NCI-H345 (cell line): ENCODE results near the gene ALAD.
"Not testable (repeated sequence)": the region's sequence is repeated elsewhere in the genome, so short reads cannot be mapped to it uniquely, and the experiment has no call there.

Experiments used
- DNase-seq: peaks from one replicate; lab custom pipeline; 2025; lab: John Stamatoyannopoulos, UW

Gene ALAD

GRCh38 chr9:113401027-113401792 is at the start of gene ALAD:
Gene ALAD (minus strand): TSS chr9:113401284. CDS start chr9:113393559, 7,725 bp downstream.
- DNase-seq: peak; percentile 99

DNA sequence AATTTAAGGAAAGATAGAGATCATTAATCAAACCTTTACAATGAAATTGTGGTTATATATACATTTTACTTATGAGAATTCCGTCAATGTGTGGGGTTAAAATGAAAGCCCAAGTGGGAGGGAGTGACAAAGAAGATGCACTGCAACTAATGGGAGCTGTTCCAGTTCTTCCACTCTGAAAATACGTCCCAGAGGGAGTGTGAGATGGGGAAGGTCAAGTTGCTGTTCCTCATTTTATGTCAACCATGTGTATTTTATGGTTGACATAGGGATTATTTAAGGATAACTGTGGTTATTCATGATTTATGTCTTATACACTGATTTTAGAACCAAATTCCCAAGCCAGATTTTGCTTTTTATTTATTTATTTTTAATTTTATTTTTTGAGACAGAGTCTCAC is 48.3 kb upstream of the ALAD start:
- no peak for DNase-seq

DNA sequence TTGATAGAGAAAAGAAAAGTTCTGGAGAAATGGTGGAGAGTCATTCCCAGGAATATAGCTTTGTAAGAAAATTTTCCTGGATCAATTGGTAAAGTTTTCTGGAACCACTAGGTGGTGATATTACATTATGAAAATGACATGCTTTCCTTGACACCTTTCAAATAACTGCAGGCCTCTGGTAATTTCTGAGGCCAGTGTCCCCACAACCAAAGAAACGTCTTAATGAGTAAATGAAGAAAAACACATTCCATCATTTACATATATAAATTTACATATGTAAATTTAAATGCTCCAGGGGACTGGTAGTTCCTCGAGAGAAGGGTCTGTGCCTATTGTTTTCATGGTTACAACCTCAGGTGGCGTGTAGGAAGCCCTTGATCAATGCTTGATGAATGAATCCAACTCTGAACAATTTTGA is 45.2 kb upstream of the ALAD start:
- DNase-seq: peak; percentile 31

- no peak for DNase-seq
Measured at GRCh38 chr9:113444736-113445135, 43.7 kb upstream of the ALAD start.

DNA sequence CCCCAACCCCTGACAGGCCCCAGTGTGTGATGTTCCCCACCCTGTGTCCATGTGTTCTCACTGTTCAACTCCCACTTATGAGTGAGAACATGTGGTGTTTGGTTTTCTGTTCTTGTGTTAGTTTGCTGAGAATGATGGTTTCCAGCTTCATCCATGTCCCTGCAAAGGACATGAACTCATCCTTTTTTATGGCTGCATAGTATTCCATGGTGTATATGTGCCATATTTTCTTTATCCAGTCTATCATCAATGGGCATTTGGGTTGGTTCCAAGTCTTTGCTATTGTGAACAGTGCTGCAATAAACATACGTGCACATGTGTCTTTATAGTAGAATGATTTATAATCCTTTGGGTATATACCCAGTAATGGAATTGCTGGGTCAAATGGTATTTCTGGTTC is 36.6 kb upstream of the ALAD start:
- not testable (repeated sequence) for DNase-seq

DNA sequence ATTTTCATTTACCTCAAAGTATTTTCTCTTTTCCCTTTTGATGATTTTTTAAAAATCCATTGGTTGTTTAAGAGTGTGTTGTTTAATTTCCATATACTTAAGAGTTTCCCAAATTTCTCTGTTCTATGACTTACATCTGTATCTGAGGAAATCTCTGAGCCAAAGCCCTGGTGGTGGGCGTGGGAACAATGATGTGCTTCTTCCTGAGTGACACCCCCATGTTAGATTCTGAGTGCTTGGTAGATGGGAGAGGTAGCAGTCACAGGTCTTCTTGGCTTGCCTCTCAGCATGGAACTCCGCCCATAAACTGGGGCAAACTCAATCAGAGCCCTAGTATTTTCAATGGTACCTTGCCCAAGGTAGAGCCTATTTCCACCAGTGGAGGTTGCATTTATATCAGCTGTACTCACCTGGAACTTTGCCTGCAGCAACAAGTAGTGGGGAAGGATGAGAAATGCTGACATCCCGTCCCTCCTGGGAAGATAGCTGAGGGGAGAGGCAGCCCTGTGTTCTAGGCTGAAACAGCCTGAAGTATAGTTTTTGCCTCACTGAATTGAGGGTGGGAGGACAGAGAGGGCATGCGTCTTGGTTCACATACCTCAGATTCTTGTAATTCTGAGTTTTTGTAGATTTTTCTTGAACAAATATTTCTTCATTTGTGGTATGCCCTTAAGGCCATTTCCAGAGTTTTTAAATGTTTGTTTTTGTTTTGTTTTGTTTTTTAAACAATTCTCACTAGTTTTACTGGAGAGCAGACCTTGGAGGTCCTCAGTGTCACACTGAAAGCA is 35.8 kb upstream of the ALAD start:
- DNase-seq: no peak

DNA sequence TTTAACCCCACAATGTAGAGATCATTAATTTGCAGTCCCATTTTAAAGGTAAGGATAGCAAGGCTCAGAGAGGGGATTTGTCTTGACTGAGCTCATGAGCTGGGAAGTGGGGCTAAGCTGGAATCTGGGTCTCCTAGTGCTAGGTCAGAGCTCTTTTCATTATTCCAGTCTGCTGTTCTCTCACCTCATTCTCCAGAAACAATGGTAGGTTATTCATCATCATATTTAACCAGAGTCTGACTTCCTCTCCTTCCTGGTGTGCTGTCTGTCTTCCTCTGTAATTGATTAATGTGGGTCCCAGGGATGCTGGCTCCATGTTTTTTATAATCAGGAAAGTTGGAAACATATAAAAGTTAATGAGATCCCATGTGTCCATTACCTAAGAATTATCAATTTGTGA is 30.1 kb upstream of the ALAD start:
- DNase-seq: no peak

- DNase-seq: no peak
Measured at GRCh38 chr9:113428062-113428615, 27.1 kb upstream of the ALAD start.

GRCh38 chr9:113427629-113428028 is 26.5 kb upstream of the ALAD start:
- no peak for DNase-seq

DNA sequence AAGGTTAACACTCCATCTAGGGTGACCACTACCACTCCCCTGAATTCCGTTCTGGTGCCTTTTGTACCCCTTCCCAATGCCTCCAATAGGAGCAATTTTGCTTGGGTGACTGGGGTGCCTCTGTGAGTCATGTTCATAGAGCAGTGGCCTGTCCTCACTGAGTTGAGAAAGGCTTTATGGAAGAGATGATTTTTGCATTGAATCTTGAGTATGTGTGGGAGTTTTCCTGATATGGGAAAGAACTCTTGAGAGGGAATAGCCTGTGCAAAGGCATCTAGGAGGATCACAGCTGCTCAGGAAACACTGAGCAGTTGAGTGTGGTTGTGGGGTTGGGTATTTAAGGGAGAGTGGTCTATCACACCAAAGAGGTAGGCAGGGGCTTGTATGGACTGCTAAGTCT is 25.6 kb upstream of the ALAD start:
- no peak for DNase-seq

DNA sequence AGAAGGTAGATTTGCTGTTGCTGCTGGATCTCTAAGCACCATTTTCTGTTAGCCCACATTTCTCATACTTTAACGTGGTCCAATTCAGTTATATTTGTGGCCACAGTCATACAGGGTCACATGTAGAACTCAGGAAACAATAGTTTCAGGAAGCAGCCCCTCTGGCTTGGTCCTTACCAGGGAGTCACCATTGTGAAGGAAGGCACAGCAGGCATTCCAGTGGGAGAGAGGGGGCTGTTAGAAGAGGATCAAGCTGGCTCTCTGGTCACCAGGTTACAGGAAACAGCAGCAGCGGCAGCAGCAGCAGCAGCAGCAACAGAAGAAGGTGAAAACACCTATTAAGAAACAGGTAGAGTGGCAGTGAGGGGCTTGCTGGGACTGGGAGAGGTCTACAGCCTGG is 24.0 kb upstream of the ALAD start:
- no peak for DNase-seq

- no peak for DNase-seq
Measured at GRCh38 chr9:113421726-113422125, 20.6 kb upstream of the ALAD start.

GRCh38 chr9:113417370-113417769 is 16.3 kb upstream of the ALAD start:
- no peak for DNase-seq

DNA sequence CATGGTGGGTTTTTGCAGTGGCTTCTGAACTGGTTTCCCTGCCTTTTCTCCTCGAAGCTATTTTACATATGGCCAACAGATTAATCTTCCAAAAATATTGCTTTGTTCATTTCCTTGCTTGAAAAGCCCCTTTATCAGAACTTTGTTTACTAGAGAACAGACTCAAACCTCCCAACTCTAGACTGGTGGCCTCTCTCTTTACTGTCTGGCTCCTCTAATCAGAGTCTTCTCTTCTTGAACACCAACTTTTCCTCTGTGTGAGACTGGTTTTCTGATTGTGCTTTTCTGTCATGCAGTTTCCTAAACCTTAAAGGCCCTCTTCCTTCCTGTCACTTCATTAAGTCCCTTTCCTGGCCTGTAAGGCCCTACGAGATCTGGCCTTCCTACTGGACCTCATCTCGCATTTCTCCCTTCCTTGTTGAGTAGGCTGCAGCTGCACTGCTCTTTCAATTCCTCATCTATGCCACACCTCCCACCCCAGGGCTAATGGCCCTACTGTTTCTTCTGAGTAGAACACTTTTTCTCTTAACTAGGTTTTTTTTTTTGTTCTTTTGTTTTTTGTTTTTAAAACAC is 15.2 kb upstream of the ALAD start:
- DNase-seq: no peak

DNA sequence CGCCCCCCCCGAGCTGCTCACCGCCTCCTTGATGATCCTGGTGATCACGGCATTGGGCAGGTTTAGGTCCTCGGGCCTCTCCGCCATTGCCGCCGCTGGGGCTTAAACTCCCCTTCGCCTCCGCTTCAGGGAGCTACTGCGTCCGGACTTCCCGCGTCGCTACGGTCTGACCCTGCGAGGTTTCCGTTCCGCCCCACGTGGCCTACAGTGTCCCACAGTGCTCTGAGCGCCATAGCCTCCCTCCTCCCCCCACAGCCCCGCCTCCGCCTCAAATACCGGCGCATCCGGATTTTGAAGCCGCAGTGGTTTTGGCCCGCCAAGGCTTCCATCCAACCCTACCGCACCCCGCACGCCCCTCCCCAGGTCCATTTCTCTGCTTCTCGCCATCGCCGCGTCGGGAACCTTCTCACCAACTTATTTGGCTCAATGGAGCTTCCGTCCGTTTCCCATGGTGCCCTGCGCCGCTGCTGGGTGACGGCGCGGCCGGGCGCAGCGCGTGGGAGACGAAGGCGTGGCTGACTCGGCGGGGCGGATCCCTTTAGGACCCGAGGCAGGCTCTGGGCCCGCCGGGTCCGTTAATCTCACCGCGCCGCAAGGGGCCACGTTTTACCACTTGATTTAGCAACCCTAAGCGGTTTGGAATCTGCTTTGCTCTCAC is 9.3 kb upstream of the ALAD start, which contains the start of the genes C9orf43 and POLE3:
Gene C9orf43 (plus strand): TSS at position 541 of the 658 bp plus-strand sequence. CDS start 2,747 bp downstream, outside the sequence.
Gene POLE3 (minus strand): TSS at position 469 of the 658 bp plus-strand sequence. CDS start 382 bp downstream, at position 87.
- DNase-seq: peak; percentile 96

GRCh38 chr9:113409883-113410206 is 8.8 kb upstream of the ALAD start:
- no peak for DNase-seq

GRCh38 chr9:113409481-113409880 is 8.4 kb upstream of the ALAD start:
- DNase-seq: no peak

GRCh38 chr9:113406873-113407511 is 5.9 kb upstream of the ALAD start:
- peak; percentile 44 for DNase-seq

- not testable (repeated sequence) for DNase-seq
Measured at GRCh38 chr9:113406353-113406752, 5.3 kb upstream of the ALAD start.

- no peak for DNase-seq
Measured at GRCh38 chr9:113403646-113404045, 2.6 kb upstream of the ALAD start.

DNA sequence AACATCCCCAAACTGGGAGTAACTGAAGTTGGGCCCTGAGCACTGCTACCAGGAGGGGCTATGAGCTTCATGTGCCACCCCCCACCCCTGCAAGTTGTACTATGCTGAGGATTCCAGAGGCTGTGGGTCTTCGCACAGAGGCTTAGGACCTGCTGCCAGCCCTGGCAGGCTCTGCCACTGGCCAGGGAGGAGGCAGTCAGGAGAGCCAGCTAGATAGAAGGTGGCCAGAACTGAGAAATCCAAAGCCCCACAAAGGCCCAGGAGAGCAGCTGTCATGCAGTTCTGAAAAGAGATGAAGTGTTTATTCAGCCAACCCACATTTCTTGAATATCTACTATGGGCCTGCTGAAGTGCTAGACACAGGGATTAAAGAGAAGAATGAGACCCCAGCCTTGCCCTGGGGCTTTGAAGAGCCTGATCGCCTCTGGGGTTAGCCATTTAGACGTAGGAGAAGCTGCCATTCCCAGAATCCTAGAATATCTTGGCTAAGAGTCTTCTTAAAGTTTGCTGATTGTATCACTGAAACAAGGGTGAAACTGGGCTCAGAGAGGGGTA is 1.4 kb downstream of the ALAD start:
- DNase-seq: peak; percentile 1
